ENCODE results near the gene LLCFC1. TPM values are rescaled to one million over a fixed set of nuclear protein-coding genes. Genes with fewer than 3 reads are reported as not detected.

The LLCFC1 gene
- total RNA-seq, 2 donors from 2014 or later = not detected

Other genes starting within 250 kb of the LLCFC1 start
- gene PRSS1, start 190.0 kb upstream of the LLCFC1 start, total RNA-seq = not detected
- not detected for gene PRSS2, start 168.5 kb upstream of the LLCFC1 start, total RNA-seq
- gene EPHB6, start 84.4 kb upstream of the LLCFC1 start, total RNA-seq = 10 to 100 TPM; 10.9 to 13.6 TPM
- gene TRPV6, start 53.7 kb upstream of the LLCFC1 start, total RNA-seq = under 1 TPM in 1 of 2 donors, not detected in 1; 0.05 TPM
- gene TRPV5, start 5.7 kb upstream of the LLCFC1 start, total RNA-seq = under 1 TPM in 1 of 2 donors, not detected in 1; 0.09 TPM
- gene KEL, start 22.9 kb downstream of the LLCFC1 start, total RNA-seq = 1 to 10 TPM in 1 of 2 donors, under 1 TPM in 1; 0.31 to 1.8 TPM
- under 1 TPM in 1 of 2 donors, not detected in 1; 0.32 TPM for gene OR9A2, start 87.6 kb downstream of the LLCFC1 start, total RNA-seq
- not detected for gene OR6V1, start 112.9 kb downstream of the LLCFC1 start, total RNA-seq
- gene PIP, start 192.6 kb downstream of the LLCFC1 start, total RNA-seq = not detected
- gene TAS2R39, start 243.9 kb downstream of the LLCFC1 start, total RNA-seq = not detected